Body of pancreas (tissue), 4 donors: ENCODE measurements around the gene MEIS3. TPM values are rescaled to one million over a fixed set of nuclear protein-coding genes. Genes with fewer than 3 reads are reported as not detected.
A peak's percentile ranks its signal among the peaks of the same experiment; 100 is the strongest.
"Not testable (repeated sequence)": the region's sequence is repeated elsewhere in the genome, so short reads cannot be mapped to it uniquely, and the experiment has no call there.

Experiments used
- ATAC-seq: fragments of 150-250 bp; one replicate; pipeline ENCODE4 v1.9.1; 2016
- DNase-seq, 4 donors: peaks; one replicate each; pipeline ENCODE4 v3.0.0-alpha.2; 2019
- H3K27ac ChIP-seq, 4 donors: fragments of 200-600 bp; sonication (generic); 1 replicate in 3 of 4; 2 replicates in 1 of 4; pipeline versions ENCODE4 v1.5.1 to v1.6.1; 2016 to 2019; ENCODE audit warnings: mild to moderate bottlenecking in 1 of 4, mixed read lengths in 1 of 4, moderate library complexity in 1 of 4
- H3K27me3 ChIP-seq, 2 donors: fragments of 200-600 bp; sonication (generic); one replicate each; pipeline ENCODE4 v1.6.0; 2016; ENCODE audit warnings: mild to moderate bottlenecking in 1 of 2
- H3K36me3 ChIP-seq, 2 donors: fragments of 200-600 bp; sonication (generic); replicated peaks in 1 of 2; 2 replicates each; pipeline ENCODE4 v1.5.1; 2016; ENCODE audit warnings: low read depth in 2 of 2; ENCODE audit not compliant: insufficient read depth in 1 of 2
- H3K4me1 ChIP-seq: fragments of 200-600 bp; sonication (generic); one replicate; pipeline ENCODE4 v1.6.0; 2016
- H3K4me3 ChIP-seq, 2 donors: fragments of 200-600 bp; sonication (generic); 1 replicate in 1 of 2; 2 replicates in 1 of 2; pipeline ENCODE4 v1.5.1; 2016 to 2019
- H3K9me3 ChIP-seq, 3 donors: fragments of 200-600 bp; sonication (generic); 1 replicate in 2 of 3; 2 replicates in 1 of 3; pipeline ENCODE4 v1.5.1; 2016
- CTCF ChIP-seq, 7 experiments: fragments of 450-650 bp in 4 of 7; fragments of 200-600 bp in 3 of 7; sonication (generic) in 3 of 7; IDR thresholded peaks; one replicate each; pipeline ENCODE4 v1.5.1; 2016 to 2019; ENCODE audit warnings: antibody characterized with exemption in 7 of 7
- POLR2A ChIP-seq, 3 donors: fragments of 450-650 bp; IDR thresholded peaks; one replicate each; pipeline ENCODE4 v1.6.1; 2016; ENCODE audit warnings: antibody characterized with exemption in 3 of 3, mild to moderate bottlenecking in 2 of 3
- WGBS, 2 donors: methylation state at CpG; one replicate each; pipeline ENCODE4 v1.1.5; 2017; 5-methylcytosine and 5-hydroxymethylcytosine counted together
- intact Hi-C: fragments of 100-400 bp; cut with DNase I; formaldehyde crosslinking; loops from one replicate; pipeline ENCODE4 v1.15.1; 2023
- total RNA-seq, 2 donors: library from RNA; depleted of rRNA; stranded (reverse); fragments of >200 nt; gene quantifications; one replicate each; pipeline ENCODE4 v1.1.0, GENCODE V29; 2016

The MEIS3 gene
- total RNA-seq, 2 donors from 2014 or later: 1.3 to 2.3 TPM

GRCh38 chr19:47371261-47371660, 48.1 kb downstream of the MEIS3 start:
- DNase-seq: no peak
- Histone ChIP-seq H3K27ac (no peak overlapping the region), H3K36me3 (peaks cover 19 to 41% of the 10 kb centered on the region in 2 donors), H3K27me3 (no peaks in the 10 kb centered on the region), H3K4me1 (no peaks in the 10 kb centered on the region), H3K4me3 (no peak overlapping the region), H3K9me3 (no peaks in the 10 kb centered on the region)
- ATAC-seq: no peak
- TF ChIP-seq POLR2A (IDR thresholded peaks at IDR 0.05) (no peak), CTCF (IDR thresholded peaks at IDR 0.05) (no peak)
- WGBS, 2 donors: 81 to 98% methylated on average over 5 to 7 of the region's 9 CpGs
- intact Hi-C loops: no loop called here

- no peak overlapping the region for H3K4me3 ChIP-seq
- TF ChIP-seq CTCF (IDR thresholded peaks at IDR 0.05) (no peak), POLR2A (IDR thresholded peaks at IDR 0.05) (no peak)
- DNase-seq: peak in 1 of 4 donors; percentile 50
- 64 to 97% methylated on average over 8 to 10 of the region's 10 CpGs for WGBS, 2 donors
- H3K27me3 ChIP-seq: no peaks in the 10 kb centered on the region
- no peak overlapping the region for H3K27ac ChIP-seq
- ATAC-seq: no peak
- no peaks in the 10 kb centered on the region for H3K4me1 ChIP-seq
- H3K9me3 ChIP-seq: no peaks in the 10 kb centered on the region
- peaks cover 15 to 32% of the 10 kb centered on the region in 2 donors for H3K36me3 ChIP-seq
- intact Hi-C loops: no loop called here
These were observed 49.2 kb downstream of the MEIS3 start for GRCh38 chr19:47370045-47370611.

- H3K27me3 ChIP-seq, intact Hi-C loops, H3K4me1 ChIP-seq, H3K9me3 ChIP-seq, H3K27ac ChIP-seq, DNase-seq, H3K4me3 ChIP-seq, ATAC-seq: not testable (repeated sequence)
- WGBS, 2 donors: 93 to 96% methylated on average over 6 to 10 of the region's 10 CpGs
- peaks cover 0 to 23% of the 10 kb centered on the region in 2 donors for H3K36me3 ChIP-seq
These were observed 53.9 kb downstream of the MEIS3 start for GRCh38 chr19:47365455-47365854.

- no peak for DNase-seq
- Histone ChIP-seq H3K4me3 (no peak overlapping the region), H3K27me3 (no peaks in the 10 kb centered on the region), H3K9me3 (no peaks in the 10 kb centered on the region), H3K36me3 (peaks cover 0 to 17% of the 10 kb centered on the region in 2 donors), H3K4me1 (no peaks in the 10 kb centered on the region), H3K27ac (no peak overlapping the region)
- 78 to 94% methylated on average over 10 to 13 of the region's 13 CpGs for WGBS, 2 donors
- TF ChIP-seq POLR2A (IDR thresholded peaks at IDR 0.05) (no peak), CTCF (IDR thresholded peaks at IDR 0.05) (no peak)
- intact Hi-C loops: no loop called here
- no peak for ATAC-seq
These were observed 55.4 kb downstream of the MEIS3 start for GRCh38 chr19:47363758-47364531.

GRCh38 chr19:47362321-47362720, 57.0 kb downstream of the MEIS3 start:
- DNase-seq (no peak), ATAC-seq (no peak)
- Histone ChIP-seq H3K4me3 (no peak overlapping the region), H3K27me3 (no peaks in the 10 kb centered on the region), H3K9me3 (no peaks in the 10 kb centered on the region), H3K36me3 (peaks cover 7 to 25% of the 10 kb centered on the region in 2 donors), H3K27ac (no peak overlapping the region), H3K4me1 (no peaks in the 10 kb centered on the region)
- intact Hi-C loops: no loop called here
- TF ChIP-seq POLR2A (IDR thresholded peaks at IDR 0.05) (no peak), CTCF (IDR thresholded peaks at IDR 0.05) (no peak)
- WGBS, 2 donors: 94 to 96% methylated on average over 19 to 21 of the region's 21 CpGs
